Measurements from ENCODE around the gene GLO1. TPM values are rescaled to one million over a fixed set of nuclear protein-coding genes. Genes with fewer than 3 reads are reported as not detected.
"Not testable (repeated sequence)": the region's sequence is repeated elsewhere in the genome, so short reads cannot be mapped to it uniquely, and the experiment has no call there.

Gene GLO1
- total RNA-seq, 1 donor from 2014 or later, result 202 TPM

- H3K4me3 ChIP-seq (ENCODE audit: low read depth, low read length), result no peak overlapping the region
- DNase-seq (ENCODE audit: low read depth), result no peak
- TF ChIP-seq CTCF (conservative IDR thresholded peaks at IDR 0.05; ENCODE audit: low read depth, low read length), result no peak
These were observed 10.9 kb upstream of the GLO1 start for GRCh38 chr6:38713812-38714211.

- no peak overlapping the region for H3K4me3 ChIP-seq (ENCODE audit: low read depth, low read length)
- TF ChIP-seq CTCF (conservative IDR thresholded peaks at IDR 0.05; ENCODE audit: low read depth, low read length), result no peak
- no peak for DNase-seq (ENCODE audit: low read depth)
These were observed 5.6 kb upstream of the GLO1 start for GRCh38 chr6:38708496-38708895.

GRCh38 chr6:38705924-38706323 is 3.0 kb upstream of the GLO1 start:
- no peak for TF ChIP-seq CTCF (conservative IDR thresholded peaks at IDR 0.05; ENCODE audit: low read depth, low read length)
- no peak for DNase-seq (ENCODE audit: low read depth)
- no peak overlapping the region for H3K4me3 ChIP-seq (ENCODE audit: low read depth, low read length)

- H3K4me3 ChIP-seq (ENCODE audit: low read depth, low read length), result no peak overlapping the region
- no peak for TF ChIP-seq CTCF (conservative IDR thresholded peaks at IDR 0.05; ENCODE audit: low read depth, low read length)
- DNase-seq (ENCODE audit: low read depth), result no peak
These were observed 1.1 kb upstream of the GLO1 start for GRCh38 chr6:38703949-38704590.

- no peak for TF ChIP-seq CTCF (conservative IDR thresholded peaks at IDR 0.05; ENCODE audit: low read depth, low read length)
- peak overlapping the region; percentile 6 for H3K4me3 ChIP-seq (ENCODE audit: low read depth, low read length)
- DNase-seq (ENCODE audit: low read depth), result no peak
These were observed 1.4 kb downstream of the GLO1 start for GRCh38 chr6:38701551-38701950.

- not testable (repeated sequence) for H3K4me3 ChIP-seq (ENCODE audit: low read depth, low read length); DNase-seq (ENCODE audit: low read depth)
These were observed 3.2 kb downstream of the GLO1 start for GRCh38 chr6:38699702-38700101.

- no peak overlapping the region for H3K4me3 ChIP-seq (ENCODE audit: low read depth, low read length)
- DNase-seq (ENCODE audit: low read depth), result no peak
- TF ChIP-seq CTCF (conservative IDR thresholded peaks at IDR 0.05; ENCODE audit: low read depth, low read length), result no peak
These were observed 5.1 kb downstream of the GLO1 start for GRCh38 chr6:38697846-38698245.
